T1000 (cell line): ENCODE results near the gene TAMM41.
A peak's percentile ranks its signal among the peaks of the same experiment; 100 is the strongest.
"Not testable (repeated sequence)": the region's sequence is repeated elsewhere in the genome, so short reads cannot be mapped to it uniquely, and the experiment has no call there.

Experiments
- DNase-seq: peaks from one replicate; lab custom pipeline; 2025; ENCODE audit warnings: mixed read lengths; lab: John Stamatoyannopoulos, UW

Gene TAMM41, protein sequence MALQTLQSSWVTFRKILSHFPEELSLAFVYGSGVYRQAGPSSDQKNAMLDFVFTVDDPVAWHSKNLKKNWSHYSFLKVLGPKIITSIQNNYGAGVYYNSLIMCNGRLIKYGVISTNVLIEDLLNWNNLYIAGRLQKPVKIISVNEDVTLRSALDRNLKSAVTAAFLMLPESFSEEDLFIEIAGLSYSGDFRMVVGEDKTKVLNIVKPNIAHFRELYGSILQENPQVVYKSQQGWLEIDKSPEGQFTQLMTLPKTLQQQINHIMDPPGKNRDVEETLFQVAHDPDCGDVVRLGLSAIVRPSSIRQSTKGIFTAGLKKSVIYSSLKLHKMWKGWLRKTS

DNA sequence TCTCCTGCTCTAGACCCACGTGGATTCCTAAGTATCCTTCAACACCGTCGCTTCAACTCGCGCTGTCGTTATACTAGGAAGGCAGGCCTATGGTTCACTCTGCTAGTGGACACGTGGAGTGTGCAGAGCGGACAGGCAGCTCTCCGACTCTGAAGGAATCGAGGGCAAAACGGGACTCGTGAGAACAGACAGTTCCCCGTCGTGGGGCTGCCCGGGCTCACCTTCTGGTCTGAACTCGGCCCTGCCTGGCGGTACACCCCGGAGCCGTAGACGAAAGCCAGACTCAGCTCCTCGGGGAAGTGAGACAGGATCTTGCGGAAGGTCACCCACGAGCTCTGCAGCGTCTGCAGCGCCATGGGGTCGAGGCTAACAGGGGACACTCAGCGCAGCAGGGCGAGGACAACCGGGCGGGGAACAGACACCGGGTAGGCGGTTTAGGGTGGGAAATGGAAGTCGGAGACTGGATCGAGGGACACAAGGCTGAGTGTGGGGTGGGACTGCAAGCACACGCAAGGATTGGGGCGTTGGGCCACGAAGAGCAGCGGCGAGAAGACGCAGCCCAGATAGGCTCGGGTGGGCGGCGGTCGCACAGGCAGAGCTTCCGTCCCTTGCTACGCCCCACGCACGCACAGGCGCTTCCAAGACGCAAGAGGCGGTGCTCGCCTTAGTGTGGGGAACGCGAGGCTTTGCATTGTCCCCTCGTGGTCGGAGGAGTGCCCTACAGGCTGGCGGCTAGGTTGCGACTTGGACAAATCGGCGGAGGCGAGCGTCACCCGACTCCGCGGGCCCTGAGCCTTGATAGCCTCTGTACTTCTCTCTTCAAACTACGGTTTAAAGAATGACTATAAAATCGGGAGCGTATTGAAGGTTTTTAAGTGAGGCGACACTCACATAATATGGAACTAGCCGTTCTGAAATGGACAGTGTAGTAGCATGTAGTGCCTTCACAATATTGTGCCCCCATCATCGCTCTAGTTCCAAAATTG, at the start of gene TAMM41:
Gene TAMM41, minus strand, starts transcription at position 605 of the 986 bp plus-strand sequence. Its CDS starts 249 bp downstream, at position 356.
- peak; percentile 81 for DNase-seq

DNA sequence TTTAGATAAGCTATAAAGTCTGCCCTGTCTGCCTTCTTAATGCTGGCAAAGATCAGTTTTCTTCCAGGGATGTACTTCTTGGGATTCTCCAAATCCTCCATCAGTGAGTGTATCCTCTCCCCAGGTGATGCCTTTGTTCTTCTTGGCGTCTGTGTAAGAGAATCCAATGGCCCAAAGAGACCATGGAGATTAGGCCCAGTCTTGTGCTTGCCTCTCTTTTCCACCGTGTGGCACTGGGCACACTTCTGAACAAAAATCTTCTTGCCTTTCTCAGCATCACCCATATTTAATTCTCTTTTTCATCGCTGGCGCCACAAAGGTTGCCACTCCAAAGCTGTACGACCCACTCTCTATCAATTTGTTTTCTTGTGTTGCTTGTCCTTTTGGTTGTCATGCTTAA, 32.2 kb upstream of the TAMM41 start:
- no peak for DNase-seq

DNA sequence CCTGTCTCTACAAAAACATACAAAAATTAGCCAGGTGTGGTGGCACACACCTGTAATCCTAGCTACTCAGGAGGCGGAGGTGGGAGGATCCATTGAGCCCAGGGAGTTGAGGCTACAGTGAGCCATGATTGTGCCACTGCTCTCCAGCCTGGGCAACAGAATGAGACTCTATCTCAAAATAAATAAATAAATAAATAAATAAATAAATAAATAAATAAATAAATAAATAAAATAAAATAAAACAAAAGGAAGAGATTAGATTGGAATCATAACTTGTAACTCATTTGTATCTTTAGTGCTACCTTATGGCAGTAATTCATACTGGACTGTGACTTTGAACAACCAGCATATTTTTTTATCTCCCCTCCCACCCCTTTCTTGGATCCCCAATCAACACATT, 28.0 kb upstream of the TAMM41 start:
- DNase-seq = not testable (repeated sequence)

DNA sequence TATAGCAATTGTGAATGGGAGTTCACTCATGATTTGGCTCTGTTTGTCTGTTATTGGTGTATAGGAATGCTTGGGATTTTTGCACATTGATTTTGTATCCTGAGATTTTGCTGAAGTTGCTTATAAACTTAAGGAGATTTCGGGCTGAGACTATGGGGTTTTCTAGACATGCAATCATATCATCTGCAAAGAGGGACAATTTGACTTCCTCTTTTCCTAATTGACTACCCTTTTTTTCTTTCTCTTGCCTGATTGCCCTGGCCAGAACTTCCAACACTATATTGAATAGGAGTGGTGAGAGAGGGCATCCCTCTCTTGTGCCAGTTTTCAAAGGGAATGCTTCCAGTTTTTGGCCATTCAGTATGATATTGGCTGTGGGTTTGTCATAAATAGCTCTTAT, 17.1 kb upstream of the TAMM41 start:
- not testable (repeated sequence) for DNase-seq

- not testable (repeated sequence) for DNase-seq
Observed at GRCh38 chr3:11862584-11862983, 15.9 kb upstream of the TAMM41 start.

GRCh38 chr3:11862145-11862544, 15.5 kb upstream of the TAMM41 start:
- DNase-seq = not testable (repeated sequence)

GRCh38 chr3:11860213-11860612, 13.5 kb upstream of the TAMM41 start:
- not testable (repeated sequence) for DNase-seq

- DNase-seq = no peak
Observed at GRCh38 chr3:11853450-11853849, 6.8 kb upstream of the TAMM41 start.

DNA sequence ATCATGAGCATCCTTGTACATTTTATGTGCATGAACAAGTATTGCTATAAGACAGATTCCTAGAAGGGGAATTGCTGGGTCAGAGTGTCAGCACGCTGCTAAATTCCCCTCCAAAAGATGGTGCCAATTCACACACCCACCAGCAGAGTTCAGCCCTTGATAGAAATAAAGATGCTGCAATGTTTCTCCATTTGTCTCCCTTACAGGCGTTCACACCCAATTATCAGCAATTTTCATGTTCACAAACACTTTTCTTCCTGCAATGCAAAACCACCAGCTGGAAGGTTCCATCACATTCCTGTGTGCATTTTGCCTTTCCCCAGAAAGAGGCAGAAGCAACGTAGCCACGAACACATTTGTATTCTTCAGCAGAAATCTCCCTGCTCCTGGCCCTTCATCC, 3.3 kb upstream of the TAMM41 start:
- no peak for DNase-seq

DNA sequence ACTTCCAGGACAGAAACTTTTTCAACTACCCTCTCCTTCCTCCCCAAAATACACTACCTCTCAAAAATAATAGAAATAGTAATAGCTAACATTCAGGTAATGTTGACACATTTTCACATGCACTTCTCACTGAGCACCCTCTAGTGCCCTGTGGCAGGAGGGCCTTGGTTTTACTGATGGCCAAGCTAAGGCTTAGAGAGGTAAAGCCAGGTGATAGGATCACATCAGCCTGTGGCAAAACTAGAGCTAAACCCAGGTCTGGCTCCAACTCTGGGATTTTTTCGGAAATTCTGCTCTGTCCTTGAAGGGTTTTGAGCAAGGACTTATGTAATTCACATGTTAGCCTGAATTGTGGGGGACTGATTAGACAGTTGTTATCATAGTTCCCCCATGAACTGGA, 922 bp upstream of the TAMM41 start:
- no peak for DNase-seq

DNA sequence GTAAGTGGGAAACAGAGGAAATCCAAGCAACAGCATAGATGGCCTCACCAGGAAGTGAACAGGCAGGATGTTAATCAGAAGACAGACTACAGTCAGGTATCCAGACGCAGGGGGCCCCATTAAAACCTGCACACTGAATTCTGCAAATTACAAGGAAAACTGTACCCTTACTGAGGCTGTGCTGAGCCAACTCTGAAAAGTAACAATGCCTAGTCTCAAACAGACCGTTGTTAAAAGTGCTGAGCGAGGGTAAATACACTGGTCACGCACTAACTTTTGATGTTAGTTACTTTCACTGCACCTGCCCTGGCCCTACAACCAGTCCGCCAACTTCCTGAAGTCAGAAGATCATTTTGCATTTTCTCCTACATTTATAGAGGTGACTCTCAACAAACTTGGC, 1.0 kb downstream of the TAMM41 start:
- DNase-seq = no peak

DNA sequence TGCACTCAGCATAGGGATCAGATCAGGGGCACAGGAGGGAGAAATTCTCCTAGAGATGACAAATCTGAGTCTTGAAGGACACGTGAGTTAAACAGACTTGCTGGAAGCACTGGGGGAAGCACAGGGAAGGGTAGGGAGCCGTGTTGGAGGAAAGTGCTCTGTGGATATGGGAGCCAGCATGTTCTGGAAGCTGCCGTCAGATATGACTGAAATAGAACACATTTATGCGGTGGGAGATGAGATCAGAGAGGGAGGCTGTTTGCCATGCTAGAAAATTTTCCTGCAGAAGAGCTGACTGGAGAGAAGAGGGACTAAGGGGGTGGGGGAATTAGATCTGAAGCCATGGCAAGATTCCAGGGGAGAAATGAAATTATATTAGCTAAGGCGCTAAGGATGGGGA, 1.8 kb downstream of the TAMM41 start:
- DNase-seq = no peak

DNA sequence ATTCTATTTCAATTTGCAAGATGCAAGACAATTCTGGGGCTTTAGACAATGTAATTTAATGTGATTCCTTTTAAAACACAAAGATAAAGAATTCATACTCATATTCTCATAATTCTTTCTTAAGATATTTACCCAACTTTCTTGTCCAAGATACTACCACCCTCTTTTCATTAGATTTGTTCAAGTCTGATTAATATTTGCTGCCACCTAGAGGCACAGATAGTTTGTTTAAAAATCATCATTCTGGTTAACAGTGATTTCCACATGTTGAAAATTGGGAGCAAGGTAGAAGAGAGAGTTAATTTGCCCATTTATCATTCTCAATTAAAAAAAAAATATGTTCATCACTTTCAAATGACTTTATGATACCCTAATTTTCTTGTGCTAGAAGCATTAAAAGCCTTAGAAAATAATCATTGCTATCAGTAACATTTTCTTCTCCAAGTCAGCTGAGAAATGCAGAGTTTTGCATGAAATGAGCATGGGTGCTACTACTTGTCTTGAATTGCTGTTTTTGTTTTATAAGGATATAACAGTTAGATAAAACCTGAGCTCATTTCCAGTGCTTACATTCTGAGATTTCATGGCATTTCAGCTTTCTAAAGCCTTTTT, 11.6 kb downstream of the TAMM41 start:
- no peak for DNase-seq

DNA sequence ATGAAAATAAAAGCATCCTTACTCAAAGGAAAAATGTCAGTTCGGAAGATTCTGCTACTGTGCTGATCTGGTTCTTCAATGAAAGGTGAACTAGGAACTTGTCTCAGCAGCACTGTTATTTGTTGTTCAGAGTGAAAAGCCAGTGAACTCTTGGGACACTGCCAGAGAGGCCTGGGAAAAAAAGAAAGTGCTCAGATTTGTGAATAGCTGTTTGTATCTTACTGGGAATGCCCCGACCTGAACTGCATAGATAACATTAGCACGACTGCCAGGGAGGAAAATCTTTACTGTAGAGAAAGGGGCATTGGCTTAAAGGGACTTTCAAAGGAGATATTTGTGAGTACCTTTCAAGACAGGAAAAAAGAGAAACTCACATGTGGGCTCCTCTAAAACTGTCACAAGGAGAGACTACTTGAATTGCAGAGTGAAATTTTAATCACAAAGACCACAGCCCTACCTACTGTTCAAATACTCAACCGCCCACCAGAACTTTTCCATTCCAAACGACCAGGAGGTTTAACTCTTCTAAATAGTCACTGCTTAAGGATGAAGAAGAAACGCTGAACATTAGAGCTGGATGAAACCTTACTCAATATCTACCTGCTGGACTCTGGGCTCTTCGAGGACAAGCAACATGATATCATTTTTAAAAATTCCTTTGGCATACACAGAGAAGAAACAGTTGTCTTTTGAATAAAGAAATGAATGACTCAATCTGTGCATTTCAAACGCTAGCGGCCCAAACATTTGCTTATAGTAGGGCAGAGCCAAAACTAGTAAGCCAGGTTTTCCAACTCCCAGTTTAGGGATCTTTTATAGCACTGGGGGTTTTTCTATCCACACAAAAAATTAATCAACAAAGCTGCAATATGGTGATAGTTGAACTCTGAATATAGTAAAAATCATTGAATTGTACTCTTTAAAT, 13.4 kb downstream of the TAMM41 start:
- DNase-seq = no peak

DNA sequence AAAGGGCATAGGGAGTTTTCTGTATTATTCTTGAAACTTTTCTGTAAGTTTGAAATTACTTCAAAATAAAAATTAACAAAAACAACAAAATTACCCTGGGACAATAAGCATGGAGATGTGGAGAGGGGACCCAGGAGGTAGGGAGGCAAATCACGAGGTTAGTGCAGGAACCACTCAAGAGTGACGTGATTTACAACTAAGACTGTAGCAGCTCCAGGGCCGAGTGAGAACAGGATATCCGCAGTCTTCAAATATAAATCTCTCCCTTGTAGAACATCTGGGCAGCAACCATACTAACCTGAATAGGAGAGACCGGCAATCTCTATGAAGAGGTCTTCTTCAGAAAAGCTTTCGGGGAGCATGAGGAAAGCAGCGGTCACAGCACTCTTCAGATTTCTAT, 17.3 kb downstream of the TAMM41 start:
- no peak for DNase-seq

GRCh38 chr3:11826628-11827265, 19.9 kb downstream of the TAMM41 start:
- DNase-seq = no peak

- no peak for DNase-seq
Observed at GRCh38 chr3:11825301-11825700, 21.4 kb downstream of the TAMM41 start.

- DNase-seq = no peak
Observed at GRCh38 chr3:11820531-11821041, 26.1 kb downstream of the TAMM41 start.

GRCh38 chr3:11819146-11819689, 27.5 kb downstream of the TAMM41 start:
- no peak for DNase-seq

DNA sequence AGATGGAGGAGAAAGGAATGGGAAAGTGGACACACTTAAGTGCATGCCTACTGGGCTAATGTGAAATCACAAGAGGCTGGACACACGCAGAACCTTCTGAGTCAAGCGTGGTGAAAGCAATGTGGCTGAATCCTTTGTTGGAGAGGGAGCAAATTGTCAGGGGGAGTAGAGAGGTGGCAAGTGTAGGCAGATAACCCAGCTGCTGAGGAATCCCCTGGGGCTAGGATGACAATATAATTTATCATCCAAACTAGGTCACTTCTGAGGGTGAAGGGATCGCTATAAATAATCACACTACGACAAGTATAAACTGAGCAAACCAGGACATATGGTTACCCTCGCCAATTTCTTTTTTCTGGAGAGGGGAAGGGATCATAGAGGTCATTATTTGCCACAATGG, 28.7 kb downstream of the TAMM41 start:
- no peak for DNase-seq
